Peyer's patch (tissue), 4 donors: ENCODE results near the gene AHCYL2. TPM values are rescaled to one million over a fixed set of nuclear protein-coding genes. Genes with fewer than 3 reads are reported as not detected.

ENCODE experiments used
- DNase-seq, 3 donors: peaks; one replicate each; pipeline ENCODE4 v3.0.0-alpha.2; 2017 to 2019
- H3K27ac ChIP-seq, 4 donors: fragments of 200-600 bp; sonication (generic); one replicate each; pipeline ENCODE4 v1.5.1; 2016 to 2019
- H3K27me3 ChIP-seq, 2 donors: fragments of 200-600 bp; sonication (generic); one replicate each; pipeline ENCODE4 v1.5.1; 2019
- H3K36me3 ChIP-seq, 3 donors: fragments of 200-600 bp; sonication (generic); one replicate each; pipeline ENCODE4 v1.5.1; 2016 to 2019
- H3K4me1 ChIP-seq, 4 donors: fragments of 200-600 bp; sonication (generic); one replicate each; pipeline ENCODE4 v1.5.1; 2016 to 2019
- H3K4me3 ChIP-seq, 4 donors: fragments of 200-600 bp; sonication (generic); 1 replicate in 3 of 4; 2 replicates in 1 of 4; pipeline ENCODE4 v1.5.1; 2016 to 2019; ENCODE audit warnings: mild to moderate bottlenecking in 1 of 4
- H3K9me3 ChIP-seq, 4 donors: fragments of 200-600 bp; sonication (generic); one replicate each; pipeline ENCODE4 v1.5.1; 2016 to 2019; ENCODE audit warnings: mild to moderate bottlenecking in 1 of 4
- POLR2A ChIP-seq, 2 donors: fragments of 450-650 bp; IDR thresholded peaks; one replicate each; pipeline ENCODE4 v1.5.1; 2017; ENCODE audit warnings: antibody characterized with exemption in 2 of 2, mild to moderate bottlenecking in 2 of 2, moderate library complexity in 2 of 2
- total RNA-seq, 4 donors: library from RNA; depleted of rRNA; stranded (reverse); fragments of >200 nt; gene quantifications; one replicate each; pipeline ENCODE4 v1.1.0, GENCODE V29; 2016
- TF ChIP-seq, protein P1 (sequence below), 6 experiments: fragments of 450-650 bp in 4 of 6; fragments of 200-600 bp in 2 of 6; sonication (generic) in 1 of 6; IDR thresholded peaks; one replicate each; pipeline ENCODE4 v1.5.1; 2017 to 2019; ENCODE audit warnings: antibody characterized with exemption in 6 of 6, mild to moderate bottlenecking in 3 of 6, moderate library complexity in 1 of 6

AHCYL2 gene
- total RNA-seq, 4 donors from 2014 or later: 37.1 to 186 (median 60.0) TPM

- TF ChIP-seq, protein P1, sequence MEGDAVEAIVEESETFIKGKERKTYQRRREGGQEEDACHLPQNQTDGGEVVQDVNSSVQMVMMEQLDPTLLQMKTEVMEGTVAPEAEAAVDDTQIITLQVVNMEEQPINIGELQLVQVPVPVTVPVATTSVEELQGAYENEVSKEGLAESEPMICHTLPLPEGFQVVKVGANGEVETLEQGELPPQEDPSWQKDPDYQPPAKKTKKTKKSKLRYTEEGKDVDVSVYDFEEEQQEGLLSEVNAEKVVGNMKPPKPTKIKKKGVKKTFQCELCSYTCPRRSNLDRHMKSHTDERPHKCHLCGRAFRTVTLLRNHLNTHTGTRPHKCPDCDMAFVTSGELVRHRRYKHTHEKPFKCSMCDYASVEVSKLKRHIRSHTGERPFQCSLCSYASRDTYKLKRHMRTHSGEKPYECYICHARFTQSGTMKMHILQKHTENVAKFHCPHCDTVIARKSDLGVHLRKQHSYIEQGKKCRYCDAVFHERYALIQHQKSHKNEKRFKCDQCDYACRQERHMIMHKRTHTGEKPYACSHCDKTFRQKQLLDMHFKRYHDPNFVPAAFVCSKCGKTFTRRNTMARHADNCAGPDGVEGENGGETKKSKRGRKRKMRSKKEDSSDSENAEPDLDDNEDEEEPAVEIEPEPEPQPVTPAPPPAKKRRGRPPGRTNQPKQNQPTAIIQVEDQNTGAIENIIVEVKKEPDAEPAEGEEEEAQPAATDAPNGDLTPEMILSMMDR (IDR thresholded peaks at IDR 0.05): peak in 3 of 6 experiments; percentile 30 to 61 (median 37)
- peak in 1 of 2 donors; percentile 30 for TF ChIP-seq POLR2A (IDR thresholded peaks at IDR 0.05)
- Histone ChIP-seq H3K4me1 (peaks cover 0 to 14% (median 3%) of the 10 kb centered on the region in 4 donors), H3K27ac (peak overlapping the region in 3 of 4 donors; percentile 9 to 47 (median 18)), H3K27me3 (no peaks in the 10 kb centered on the region), H3K36me3 (no peaks in the 10 kb centered on the region), H3K4me3 (peak overlapping the region in 2 of 4 donors; percentile 20 to 49), H3K9me3 (no peaks in the 10 kb centered on the region)
- no peak for DNase-seq
Measured at GRCh38 chr7:129370812-129371211, 146.0 kb downstream of the AHCYL2 start.

DNA sequence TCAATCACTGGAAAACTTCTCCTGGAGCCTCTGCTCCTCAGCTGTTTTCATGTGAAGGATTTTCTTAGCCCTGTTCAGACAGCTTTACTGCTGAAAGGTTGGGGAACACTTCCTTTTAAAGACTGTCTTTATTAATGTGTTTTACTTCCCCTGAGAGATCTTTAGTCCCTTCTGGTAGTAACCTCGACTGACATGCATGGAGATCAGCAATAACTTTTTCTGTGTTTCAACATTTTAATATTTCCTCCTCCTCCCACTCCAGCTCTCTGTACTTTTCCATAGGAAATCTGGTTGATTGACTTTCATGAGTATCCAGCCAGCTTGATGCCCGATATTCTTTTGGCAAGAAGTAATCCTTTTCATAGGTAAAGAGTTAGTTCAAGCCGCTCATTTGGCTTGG, 146.7 kb downstream of the AHCYL2 start:
- H3K4me1 ChIP-seq: peaks cover 0 to 18% (median 3%) of the 10 kb centered on the region in 4 donors
- TF ChIP-seq POLR2A (IDR thresholded peaks at IDR 0.05): no peak
- TF ChIP-seq, protein P1 (IDR thresholded peaks at IDR 0.05): no peak
- H3K36me3 ChIP-seq: no peaks in the 10 kb centered on the region
- DNase-seq: no peak
- H3K27ac ChIP-seq: no peak overlapping the region
- no peaks in the 10 kb centered on the region for H3K27me3 ChIP-seq
- H3K9me3 ChIP-seq: no peaks in the 10 kb centered on the region
- H3K4me3 ChIP-seq: no peak overlapping the region

- Histone ChIP-seq H3K4me3 (no peak overlapping the region), H3K4me1 (peaks cover 0 to 22% (median 0%) of the 10 kb centered on the region in 4 donors), H3K9me3 (no peaks in the 10 kb centered on the region), H3K27ac (no peak overlapping the region), H3K36me3 (no peaks in the 10 kb centered on the region), H3K27me3 (no peaks in the 10 kb centered on the region)
- TF ChIP-seq POLR2A (IDR thresholded peaks at IDR 0.05): no peak
- TF ChIP-seq, protein P1 (IDR thresholded peaks at IDR 0.05): no peak
- no peak for DNase-seq
Measured at GRCh38 chr7:129373651-129374428, 149.0 kb downstream of the AHCYL2 start.

- no peak for DNase-seq
- Histone ChIP-seq H3K27me3 (no peaks in the 10 kb centered on the region), H3K36me3 (peaks cover 0 to 11% (median 0%) of the 10 kb centered on the region in 3 donors), H3K4me3 (no peak overlapping the region), H3K27ac (no peak overlapping the region), H3K9me3 (no peaks in the 10 kb centered on the region), H3K4me1 (peaks cover 0 to 22% (median 0%) of the 10 kb centered on the region in 4 donors)
- TF ChIP-seq POLR2A (IDR thresholded peaks at IDR 0.05): no peak
- TF ChIP-seq, protein P1 (IDR thresholded peaks at IDR 0.05): no peak
Measured at GRCh38 chr7:129375141-129375938, 150.5 kb downstream of the AHCYL2 start.

- TF ChIP-seq POLR2A (IDR thresholded peaks at IDR 0.05): no peak
- TF ChIP-seq, protein P1 (IDR thresholded peaks at IDR 0.05): peak in 5 of 6 experiments; percentile 9 to 74 (median 73)
- Histone ChIP-seq H3K27ac (no peak overlapping the region), H3K27me3 (no peaks in the 10 kb centered on the region), H3K36me3 (peaks cover 0 to 16% (median 0%) of the 10 kb centered on the region in 3 donors), H3K4me3 (no peak overlapping the region), H3K4me1 (peaks cover 0 to 22% (median 0%) of the 10 kb centered on the region in 4 donors), H3K9me3 (no peaks in the 10 kb centered on the region)
- peak in 2 of 3 donors; percentile 49 to 82 for DNase-seq
Measured at GRCh38 chr7:129376076-129376777, 151.4 kb downstream of the AHCYL2 start.
